ENCODE measurements around the gene CAPN9.

GRCh38 chr1:230851291-230851691, 104.1 kb downstream of the CAPN9 start:
- TF ChIP-seq POLR2AphosphoS5 (IDR thresholded peaks at IDR 0.05; ENCODE audit: borderline replicate concordance, low read depth, low read length), result no peak
- no peak for TF ChIP-seq EZH2 (IDR thresholded peaks at IDR 0.05)

Data from SK-N-MC (cell line).